ENCODE data around the gene ULK4. TPM values are rescaled to one million over a fixed set of nuclear protein-coding genes. Genes with fewer than 3 reads are reported as not detected.

ULK4 gene
- total and polyA plus RNA-seq, 2 of the 4 experiments (the other 2 are of a cell fraction) = 2.7 to 5.0 TPM

- POLR2A ChIA-PET (ENCODE audit: unreplicated experiment) = no interaction called here
Measured at GRCh38 chr3:41915353-41915752, 46.5 kb downstream of the ULK4 start.

More at GRCh38 chr3:41915353-41915752, 46.5 kb downstream of the ULK4 start:
- DNase-seq (no peak), ATAC-seq (ENCODE audit: low read depth) (no peak)
- H3K18ac ChIP-seq (ENCODE audit: low read depth, low read length) = no peak overlapping the region
- H2AFZ ChIP-seq (replicated peaks; ENCODE audit: low read length, poor library complexity) = no peak overlapping the region
- no TSS peak for BruUV-seq (replicated peaks)
- no peak overlapping the region for H2AK5ac ChIP-seq (ENCODE audit: low read depth, low read length)
- no peak overlapping the region for H2BK20ac ChIP-seq (ENCODE audit: low read depth, low read length)
- H3K56ac ChIP-seq (ENCODE audit: extremely low read depth, insufficient read depth, low read length) = no peak overlapping the region
- H3K9me1 ChIP-seq (ENCODE audit: insufficient read depth, low read length) = no peaks in the 10 kb centered on the region
- no peaks in the 10 kb centered on the region for H3K27me3 ChIP-seq (ENCODE audit: control insufficient read depth, insufficient read depth, low read length)
- no peak overlapping the region for H4K8ac ChIP-seq (ENCODE audit: low read depth in 2 of 2, low read length in 2 of 2)
- no peaks in the 10 kb centered on the region for H3K4me1 ChIP-seq (ENCODE audit: control insufficient read depth, insufficient read depth, low read length)
- no peak overlapping the region for H2BK15ac ChIP-seq (ENCODE audit: low read depth, low read length)
- TF ChIP-seq POLR2A (IDR thresholded peaks at IDR 0.05; ENCODE audit: low read depth, low read length) (no peak), MXI1 (IDR thresholded peaks at IDR 0.05; ENCODE audit: borderline replicate concordance, low read depth, low read length) (no peak), BHLHE40 (IDR thresholded peaks at IDR 0.05; ENCODE audit: low read depth, low read length) (no peak), NFE2L2 (IDR thresholded peaks at IDR 0.05; ENCODE audit: low read depth, low read length) (no peak), CTCF (conservative IDR thresholded peaks at IDR 0.05; ENCODE audit: low read depth, low read length) (no peak), USF2 (IDR thresholded peaks at IDR 0.05; ENCODE audit: low read depth, low read length) (no peak), ELK1 (IDR thresholded peaks at IDR 0.05; ENCODE audit: borderline replicate concordance, low read depth, low read length) (no peak), SMC3 (IDR thresholded peaks at IDR 0.05; ENCODE audit: low read depth, low read length) (no peak)
- dilution Hi-C loops (cut with HindIII; ENCODE audit: low sequenced_read_pairs, unreplicated experiment) (no loop called here), intact Hi-C loops (cut with micrococcal nuclease) (no loop called here), in situ Hi-C loops (cut with MboI; ENCODE audit: low sequenced_read_pairs) (no loop called here)
- H2BK5ac ChIP-seq (ENCODE audit: low read depth, low read length, poor library complexity, severe bottlenecking) = no peak overlapping the region
- no peak overlapping the region for H4K5ac ChIP-seq (ENCODE audit: low read depth, low read length)
- H3K79me1 ChIP-seq (ENCODE audit: low read depth in 1 of 2, low read length in 2 of 2) = no peaks in the 10 kb centered on the region
- H2AK9ac ChIP-seq (replicated peaks; ENCODE audit: low read depth, low read length, poor library complexity) = no peak overlapping the region
- H4K91ac ChIP-seq (ENCODE audit: insufficient read depth, low read depth, low read length) = no peak overlapping the region
- H3K14ac ChIP-seq (replicated peaks; ENCODE audit: low read depth, low read length) = no peak overlapping the region
- H3K4me3 ChIP-seq (ENCODE audit: insufficient read depth, low read depth, low read length) = no peak overlapping the region
- H3K4ac ChIP-seq (ENCODE audit: low read depth, low read length) = no peak overlapping the region
- H3K4me2 ChIP-seq (ENCODE audit: low read depth, low read length) = no peak overlapping the region
- no peak overlapping the region for H3K9ac ChIP-seq (ENCODE audit: low read depth, low read length)
- CTCF ChIA-PET = interaction anchor here (1.6 kb wide), 1 partner anchor 17 kb away, joined by 3 read pairs; no protein-coding TSS in a partner anchor
- no peak overlapping the region for H3K23ac ChIP-seq (ENCODE audit: low read depth, low read length)
- no peaks in the 10 kb centered on the region for H3K36me3 ChIP-seq (ENCODE audit: control insufficient read depth, insufficient read depth, low read length)
- no peaks in the 10 kb centered on the region for H4K20me1 ChIP-seq (ENCODE audit: insufficient read depth, low read length)
- H3K27ac ChIP-seq (ENCODE audit: insufficient read depth, low read length) = no peak overlapping the region
- no CpG with 5 or more reads among the region's 1 CpG for WGBS, 2 experiments (ENCODE audit: extremely low coverage in 2 of 2, insufficient read length in 1 of 2)
- no peaks in the 10 kb centered on the region for H3K9me3 ChIP-seq (ENCODE audit: control insufficient read depth, insufficient read depth, low read length)
- H2BK120ac ChIP-seq (ENCODE audit: low read depth, low read length) = no peak overlapping the region
